Midbrain (tissue), 1 donor: ENCODE results near the gene HHATL.

Experiments used
- DNase-seq: peaks from one replicate; lab custom pipeline; 2025; lab: John Stamatoyannopoulos, UW

The HHATL gene

GRCh38 chr3:42702066-42702951 lies at the start of gene HHATL:
Gene HHATL (minus strand): TSS chr3:42702798. CDS start chr3:42700826, 1,972 bp downstream.
- DNase-seq, result peak; percentile 56

- no peak for DNase-seq
Observed at GRCh38 chr3:42751609-42752008, 49.0 kb upstream of the HHATL start.

GRCh38 chr3:42750834-42751233 lies 48.2 kb upstream of the HHATL start:
- no peak for DNase-seq

GRCh38 chr3:42749753-42750231 lies 47.2 kb upstream of the HHATL start:
- peak; percentile 68 for DNase-seq

GRCh38 chr3:42749025-42749752 lies 46.6 kb upstream of the HHATL start:
- DNase-seq, result no peak

GRCh38 chr3:42747581-42747980 lies 45.0 kb upstream of the HHATL start:
- no peak for DNase-seq

GRCh38 chr3:42746455-42747450 lies 44.2 kb upstream of the HHATL start:
- DNase-seq, result peak; percentile 71

GRCh38 chr3:42745776-42746454 lies 43.3 kb upstream of the HHATL start:
- DNase-seq, result no peak

GRCh38 chr3:42745291-42745745 lies 42.7 kb upstream of the HHATL start:
- DNase-seq, result no peak

- DNase-seq, result no peak
Observed at GRCh38 chr3:42743204-42743995, 40.8 kb upstream of the HHATL start.

- DNase-seq, result no peak
Observed at GRCh38 chr3:42742688-42743087, 40.1 kb upstream of the HHATL start.

GRCh38 chr3:42742259-42742658 lies 39.7 kb upstream of the HHATL start:
- no peak for DNase-seq

GRCh38 chr3:42741796-42742195 lies 39.2 kb upstream of the HHATL start:
- no peak for DNase-seq

- peak; percentile 78 for DNase-seq
Observed at GRCh38 chr3:42739401-42740158, 37.0 kb upstream of the HHATL start.

- DNase-seq, result no peak
Observed at GRCh38 chr3:42736531-42736930, 33.9 kb upstream of the HHATL start.

GRCh38 chr3:42736081-42736480 lies 33.5 kb upstream of the HHATL start:
- DNase-seq, result no peak

- no peak for DNase-seq
Observed at GRCh38 chr3:42735615-42736014, 33.0 kb upstream of the HHATL start.

- DNase-seq, result no peak
Observed at GRCh38 chr3:42735019-42735418, 32.4 kb upstream of the HHATL start.

- DNase-seq, result peak; percentile 36
Observed at GRCh38 chr3:42734263-42734860, 31.8 kb upstream of the HHATL start.
